H9 (cell line): ENCODE results near the gene BMP7. TPM values are rescaled to one million over a fixed set of nuclear protein-coding genes. Genes with fewer than 3 reads are reported as not detected.

ENCODE experiments used
- DNase-seq: peaks from one replicate; pipeline ENCODE4 v3.0.0-alpha.2; 2017
- H2AFZ ChIP-seq: one replicate; pipeline ENCODE4 v1.6.1; 2013; ENCODE audit warnings: mild to moderate bottlenecking, low read length, control low read depth, moderate library complexity
- H2AK5ac ChIP-seq: 2 replicates; pipeline ENCODE4 v1.6.1; 2013; ENCODE audit warnings: low read length, control low read depth, mixed read lengths; ENCODE audit not compliant: insufficient read length
- H2BK120ac ChIP-seq: one replicate; pipeline ENCODE4 v1.6.1; 2013; ENCODE audit warnings: low read depth, mild to moderate bottlenecking, low read length, control low read depth, inconsistent platforms; ENCODE audit not compliant: poor library complexity, severe bottlenecking
- H2BK12ac ChIP-seq: 2 replicates; pipeline ENCODE4 v1.6.1; 2013; ENCODE audit warnings: low read length, control low read depth, mixed read lengths, low read depth; ENCODE audit not compliant: insufficient read length
- H2BK15ac ChIP-seq: 2 replicates; pipeline ENCODE4 v1.6.1; 2013; ENCODE audit warnings: low read depth, low read length, control low read depth
- H2BK20ac ChIP-seq: one replicate; pipeline ENCODE4 v1.6.1; 2013; ENCODE audit warnings: low read depth, mild to moderate bottlenecking, low read length, control low read depth, inconsistent platforms; ENCODE audit not compliant: poor library complexity, severe bottlenecking
- H2BK5ac ChIP-seq: 2 replicates; pipeline ENCODE4 v1.6.1; 2013; ENCODE audit warnings: low read length, control low read depth, mixed read lengths; ENCODE audit not compliant: insufficient read length
- H3K14ac ChIP-seq: 2 replicates; pipeline ENCODE4 v1.6.1; 2013; ENCODE audit warnings: low read length, control low read depth; ENCODE audit not compliant: insufficient read depth
- H3K18ac ChIP-seq: 2 replicates; pipeline ENCODE4 v1.6.1; 2013; ENCODE audit warnings: low read depth, mild to moderate bottlenecking, mixed read lengths, low read length, control low read depth; ENCODE audit not compliant: insufficient read length
- H3K23ac ChIP-seq: 2 replicates; pipeline ENCODE4 v1.6.1; 2013; ENCODE audit warnings: low read length, control low read depth, mixed read lengths, low read depth; ENCODE audit not compliant: insufficient read length
- H3K23me2 ChIP-seq: 2 replicates; pipeline ENCODE4 v1.6.1; 2013; ENCODE audit warnings: low read depth, mild to moderate bottlenecking, mixed read lengths, low read length, control low read depth; ENCODE audit not compliant: insufficient read length, poor library complexity, severe bottlenecking
- H3K27ac ChIP-seq: 2 replicates; pipeline ENCODE4 v1.5.1; 2013; ENCODE audit warnings: low read length, control low read depth, mixed read lengths, low read depth; ENCODE audit not compliant: insufficient read length
- H3K27me3 ChIP-seq: 2 replicates; pipeline ENCODE4 v1.6.1; 2013; ENCODE audit warnings: low read length, control low read depth, inconsistent platforms; ENCODE audit not compliant: insufficient read depth
- H3K4ac ChIP-seq: 2 replicates; pipeline ENCODE4 v1.6.1; 2013; ENCODE audit warnings: low read depth, mild to moderate bottlenecking, control low read depth, inconsistent platforms, low read length, moderate library complexity
- H3K4me1 ChIP-seq: 2 replicates; pipeline ENCODE4 v1.6.1; 2013; ENCODE audit warnings: low read length, control low read depth, inconsistent platforms; ENCODE audit not compliant: insufficient read depth
- H3K4me2 ChIP-seq: 2 replicates; pipeline ENCODE4 v1.6.1; 2013; ENCODE audit warnings: low read length, control low read depth, mixed read lengths; ENCODE audit not compliant: insufficient read length, insufficient read depth
- H3K56ac ChIP-seq: 2 replicates; pipeline ENCODE4 v1.6.1; 2013; ENCODE audit warnings: low read depth, mild to moderate bottlenecking, mixed read lengths, low read length, control low read depth; ENCODE audit not compliant: insufficient read length
- H3K79me1 ChIP-seq: 2 replicates; pipeline ENCODE4 v1.6.1; 2013; ENCODE audit warnings: low read depth, mild to moderate bottlenecking, moderate library complexity, low read length, control low read depth, inconsistent platforms; ENCODE audit not compliant: insufficient read depth, poor library complexity, severe bottlenecking
- H3K79me2 ChIP-seq: 2 replicates; pipeline ENCODE4 v1.6.1; 2013; ENCODE audit warnings: low read length, control low read depth, inconsistent platforms; ENCODE audit not compliant: insufficient read depth
- H3K9ac ChIP-seq: 2 replicates; pipeline ENCODE4 v1.6.1; 2013; ENCODE audit warnings: low read length, control low read depth, mixed read lengths; ENCODE audit not compliant: insufficient read length; ENCODE audit errors: extremely low read depth
- H3K9me3 ChIP-seq: one replicate; pipeline ENCODE4 v1.6.1; 2013; ENCODE audit warnings: low read depth, low read length, inconsistent platforms; ENCODE audit not compliant: control insufficient read depth
- H3T11ph ChIP-seq: one replicate; pipeline ENCODE4 v1.6.1; 2013; ENCODE audit warnings: mild to moderate bottlenecking, low read length, control low read depth, inconsistent platforms
- H4K20me1 ChIP-seq: one replicate; pipeline ENCODE4 v1.6.1; 2013; ENCODE audit not compliant: control insufficient read depth, insufficient read length, insufficient read depth
- H4K5ac ChIP-seq: 2 replicates; pipeline ENCODE4 v1.6.1; 2013; ENCODE audit warnings: low read depth, mild to moderate bottlenecking, mixed read lengths, low read length, control low read depth; ENCODE audit not compliant: insufficient read length
- H4K8ac ChIP-seq: replicated peaks from 2 replicates; pipeline ENCODE4 v1.6.1; 2013; ENCODE audit warnings: low read length, control low read depth, mixed read lengths, low read depth; ENCODE audit not compliant: insufficient read length
- H4K91ac ChIP-seq: 2 replicates; pipeline ENCODE4 v1.6.1; 2013; ENCODE audit warnings: low read depth, mild to moderate bottlenecking, moderate library complexity, mixed read lengths, low read length, control low read depth; ENCODE audit not compliant: insufficient read length
- H3K27ac Mint-ChIP-seq, 3 experiments: 2 replicates in 2 of 3; 3 replicates in 1 of 3; pipeline ENCODE4 v1.8.0; 2020 to 2021; ENCODE audit warnings: mixed read lengths in 3 of 3, mild to moderate bottlenecking in 1 of 3, moderate library complexity in 1 of 3
- H3K27me3 Mint-ChIP-seq: 2 replicates; pipeline ENCODE4 v1.8.0; 2021; ENCODE audit warnings: low read depth, mild to moderate bottlenecking, moderate library complexity, mixed read lengths
- H3K36me3 Mint-ChIP-seq, 3 experiments: 2 replicates in 2 of 3; 3 replicates in 1 of 3; pipeline ENCODE4 v1.8.0; 2020 to 2021; ENCODE audit warnings: low read depth in 3 of 3, mixed read lengths in 3 of 3; ENCODE audit not compliant: insufficient read depth in 1 of 3
- H3K4me1 Mint-ChIP-seq, 2 experiments: 2 replicates each; pipeline ENCODE4 v1.8.0; 2020; ENCODE audit warnings: mixed read lengths in 2 of 2
- H3K4me3 Mint-ChIP-seq, 2 experiments: 2 replicates in 1 of 2; 3 replicates in 1 of 2; pipeline ENCODE4 v1.8.0; 2020 to 2021; ENCODE audit warnings: mild to moderate bottlenecking in 2 of 2, mixed read lengths in 2 of 2, moderate library complexity in 1 of 2
- H3K9me3 Mint-ChIP-seq, 2 experiments: 2 replicates in 1 of 2; 3 replicates in 1 of 2; pipeline ENCODE4 v1.8.0; 2020; ENCODE audit warnings: mild to moderate bottlenecking in 2 of 2, mixed read lengths in 2 of 2, moderate library complexity in 1 of 2
- WGBS: extraction: QIAGEN DNeasy Blood & Tissue Kit; methylation state at CpG from one replicate; pipeline ENCODE4 v1.1.7; 2013; ENCODE audit warnings: missing lambda C conversion rate, low lambda C conversion rate, mixed read lengths; ENCODE audit not compliant: insufficient read length; ENCODE audit errors: extremely low coverage; 5-methylcytosine and 5-hydroxymethylcytosine counted together
- total RNA-seq: library from RNA; stranded (reverse); gene quantifications from 2 replicates; pipeline ENCODE4 v1.2.1, GENCODE V29; 2021
- TF ChIP-seq, protein P1 (sequence below): fragments of 200-600 bp; sonication (generic); conservative IDR thresholded peaks from 3 replicates; pipeline ENCODE4 v1.8.0; 2021; ENCODE audit warnings: antibody characterized with exemption, mild to moderate bottlenecking

The BMP7 gene
- total RNA-seq, 1 experiment from 2014 or later, result 17.7 TPM

DNA sequence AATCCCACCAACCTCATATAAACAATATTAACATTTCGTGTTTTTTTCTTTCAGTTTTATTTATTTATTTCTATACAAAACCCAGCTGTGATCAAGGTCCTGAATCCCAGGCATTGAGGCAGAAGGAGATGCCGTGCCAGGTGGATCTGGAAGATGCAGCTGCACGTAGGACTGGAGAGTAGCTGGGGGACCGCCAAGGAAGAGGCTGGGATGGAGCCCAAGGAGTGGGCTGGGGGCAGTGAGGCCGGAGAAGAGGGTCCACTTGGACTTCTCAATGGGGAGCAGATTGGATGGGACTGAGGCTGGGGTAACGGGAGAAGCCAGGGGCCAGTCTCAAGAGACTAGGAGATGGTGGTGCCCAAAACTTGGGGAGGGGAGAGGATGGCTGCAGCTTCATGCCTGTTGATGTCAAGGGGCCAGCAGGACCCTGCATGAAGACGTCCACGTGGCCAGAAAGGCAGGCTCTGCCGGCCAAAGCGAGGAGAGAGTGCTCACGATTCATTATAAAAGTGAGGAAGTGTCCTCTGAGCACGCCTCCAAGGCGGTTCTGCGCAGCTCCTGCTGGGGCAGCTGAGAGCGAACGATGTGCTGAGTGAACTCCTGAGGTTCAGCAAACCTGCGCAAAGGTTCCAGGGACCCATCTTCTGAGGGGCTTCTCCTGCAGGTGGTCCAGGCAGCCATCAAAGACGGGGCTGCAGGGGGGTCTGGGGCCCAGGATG lies 110.3 kb downstream of the BMP7 start:
- no peak overlapping the region for H2AK5ac ChIP-seq
- H4K20me1 ChIP-seq, result no peaks in the 10 kb centered on the region
- H2BK15ac ChIP-seq, result no peak overlapping the region
- H3K4me2 ChIP-seq, result no peak overlapping the region
- H3K36me3 Mint-ChIP-seq, result no peaks in the 10 kb centered on the region
- H3K27ac ChIP-seq, result no peak overlapping the region
- no peaks in the 10 kb centered on the region for H3K4me1 ChIP-seq
- no peak overlapping the region for H3K18ac ChIP-seq
- H4K5ac ChIP-seq, result no peak overlapping the region
- no peak overlapping the region for H3K23ac ChIP-seq
- 100% methylated on average over 1 of the region's 18 CpGs for WGBS
- H2BK5ac ChIP-seq, result no peak overlapping the region
- no peak overlapping the region for H2BK12ac ChIP-seq
- no peak overlapping the region for H2BK20ac ChIP-seq
- H3K27me3 ChIP-seq, result no peaks in the 10 kb centered on the region; the same call in 1 of the 2 replicates
- no peak overlapping the region for H3T11ph ChIP-seq
- H3K23me2 ChIP-seq, result no peaks in the 10 kb centered on the region
- no peaks in the 10 kb centered on the region for H3K79me1 ChIP-seq
- no peak overlapping the region for H2AFZ ChIP-seq
- H3K9me3 Mint-ChIP-seq, result peaks cover 0 to 2% of the 10 kb centered on the region in 2 experiments; a peak in 2 of 5 replicates
- no peak overlapping the region for H3K9ac ChIP-seq
- H3K4me3 Mint-ChIP-seq, result no peak overlapping the region
- H3K4ac ChIP-seq, result no peak overlapping the region
- no peak overlapping the region for H2BK120ac ChIP-seq
- no peak overlapping the region for H3K14ac ChIP-seq
- H3K79me2 ChIP-seq, result no peaks in the 10 kb centered on the region
- DNase-seq, result no peak
- peaks cover 1% of the 10 kb centered on the region for H3K27me3 Mint-ChIP-seq
- TF ChIP-seq, protein P1, sequence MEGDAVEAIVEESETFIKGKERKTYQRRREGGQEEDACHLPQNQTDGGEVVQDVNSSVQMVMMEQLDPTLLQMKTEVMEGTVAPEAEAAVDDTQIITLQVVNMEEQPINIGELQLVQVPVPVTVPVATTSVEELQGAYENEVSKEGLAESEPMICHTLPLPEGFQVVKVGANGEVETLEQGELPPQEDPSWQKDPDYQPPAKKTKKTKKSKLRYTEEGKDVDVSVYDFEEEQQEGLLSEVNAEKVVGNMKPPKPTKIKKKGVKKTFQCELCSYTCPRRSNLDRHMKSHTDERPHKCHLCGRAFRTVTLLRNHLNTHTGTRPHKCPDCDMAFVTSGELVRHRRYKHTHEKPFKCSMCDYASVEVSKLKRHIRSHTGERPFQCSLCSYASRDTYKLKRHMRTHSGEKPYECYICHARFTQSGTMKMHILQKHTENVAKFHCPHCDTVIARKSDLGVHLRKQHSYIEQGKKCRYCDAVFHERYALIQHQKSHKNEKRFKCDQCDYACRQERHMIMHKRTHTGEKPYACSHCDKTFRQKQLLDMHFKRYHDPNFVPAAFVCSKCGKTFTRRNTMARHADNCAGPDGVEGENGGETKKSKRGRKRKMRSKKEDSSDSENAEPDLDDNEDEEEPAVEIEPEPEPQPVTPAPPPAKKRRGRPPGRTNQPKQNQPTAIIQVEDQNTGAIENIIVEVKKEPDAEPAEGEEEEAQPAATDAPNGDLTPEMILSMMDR, result no peak
- H4K91ac ChIP-seq, result no peak overlapping the region
- H4K8ac ChIP-seq, result no peak overlapping the region
- H3K9me3 ChIP-seq, result no peaks in the 10 kb centered on the region
- H3K27ac Mint-ChIP-seq, result no peak overlapping the region
- peaks cover 20 to 32% of the 10 kb centered on the region in 2 experiments for H3K4me1 Mint-ChIP-seq
- no peak overlapping the region for H3K56ac ChIP-seq
